ENCODE measurements around the gene RING1.

Gene RING1

GRCh38 chr6:33171880-33172687 is 36.2 kb upstream of the RING1 start:
- DNase-seq (ENCODE audit: low read depth), result no peak

GRCh38 chr6:33172688-33173534 is 35.4 kb upstream of the RING1 start:
- no peak for DNase-seq (ENCODE audit: low read depth)

GRCh38 chr6:33173535-33174180 is 34.6 kb upstream of the RING1 start:
- no peak for DNase-seq (ENCODE audit: low read depth)

GRCh38 chr6:33174784-33175183 is 33.5 kb upstream of the RING1 start:
- no peak for DNase-seq (ENCODE audit: low read depth)

GRCh38 chr6:33175436-33176069 is 32.7 kb upstream of the RING1 start:
- no peak for DNase-seq (ENCODE audit: low read depth)

GRCh38 chr6:33176906-33177305 is 31.4 kb upstream of the RING1 start:
- DNase-seq (ENCODE audit: low read depth), result no peak

- no peak for DNase-seq (ENCODE audit: low read depth)
Measured at GRCh38 chr6:33177552-33178446, 30.5 kb upstream of the RING1 start.

- no peak for DNase-seq (ENCODE audit: low read depth)
Measured at GRCh38 chr6:33178755-33179475, 29.4 kb upstream of the RING1 start.

- no peak for DNase-seq (ENCODE audit: low read depth)
Measured at GRCh38 chr6:33181141-33181540, 27.2 kb upstream of the RING1 start.

GRCh38 chr6:33183071-33183683 is 25.1 kb upstream of the RING1 start:
- DNase-seq (ENCODE audit: low read depth), result no peak

GRCh38 chr6:33185190-33185589 is 23.1 kb upstream of the RING1 start:
- no peak for DNase-seq (ENCODE audit: low read depth)

- DNase-seq (ENCODE audit: low read depth), result no peak
Measured at GRCh38 chr6:33185654-33186187, 22.6 kb upstream of the RING1 start.

GRCh38 chr6:33187809-33188208 is 20.5 kb upstream of the RING1 start:
- DNase-seq (ENCODE audit: low read depth), result no peak

GRCh38 chr6:33189164-33189563 is 19.1 kb upstream of the RING1 start:
- no peak for DNase-seq (ENCODE audit: low read depth)

- no peak for DNase-seq (ENCODE audit: low read depth)
Measured at GRCh38 chr6:33189625-33190448, 18.5 kb upstream of the RING1 start.

GRCh38 chr6:33190504-33191107 is 17.7 kb upstream of the RING1 start:
- no peak for DNase-seq (ENCODE audit: low read depth)

GRCh38 chr6:33191383-33192104 is 16.8 kb upstream of the RING1 start:
- DNase-seq (ENCODE audit: low read depth), result no peak

Measured in activated T-cell treated with anti-CD3 and anti-CD28 coated beads for 24 hours (primary cell).